ENCODE data around the gene MAPK8. TPM values are rescaled to one million over a fixed set of nuclear protein-coding genes. Genes with fewer than 3 reads are reported as not detected.

The MAPK8 gene
- total RNA-seq, 2 experiments from 2014 or later: 30.5 to 32.3 TPM

DNA sequence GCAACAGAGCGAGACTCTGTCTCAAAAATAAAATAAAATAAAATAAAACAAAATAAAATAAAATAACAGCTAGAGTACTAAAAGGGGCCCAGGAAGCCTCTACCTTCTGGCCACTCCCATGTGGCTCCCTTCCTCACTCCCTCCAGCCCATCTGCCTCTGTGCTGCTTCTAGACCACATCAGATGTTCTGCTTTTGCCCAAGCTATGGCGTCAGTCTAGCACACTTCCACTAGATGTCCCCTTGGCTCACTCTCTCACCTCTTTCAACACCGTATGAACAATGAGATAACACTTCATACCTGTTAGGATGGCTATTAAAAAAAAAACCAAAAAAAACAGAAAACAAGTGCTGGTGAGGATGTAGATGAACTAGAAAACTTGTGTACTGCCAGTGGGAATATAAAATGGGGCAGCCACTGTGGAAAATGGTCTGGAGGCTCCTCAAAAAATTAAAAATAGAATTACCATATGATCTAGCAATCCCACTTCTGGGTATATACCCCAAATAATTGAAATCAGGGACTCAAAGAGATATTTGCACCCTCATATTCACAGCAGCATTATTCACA, 166.1 kb downstream of the MAPK8 start:
- ChIA-PET CTCF (no interaction called here), POLR2A (no interaction called here)
- H3K4me1 Mint-ChIP-seq: peaks cover 4% of the 10 kb centered on the region
- H3K9me3 Mint-ChIP-seq: no peaks in the 10 kb centered on the region
- H3K27me3 Mint-ChIP-seq: peaks cover 8% of the 10 kb centered on the region
- no peak overlapping the region for H3K4me3 Mint-ChIP-seq
- H3K36me3 Mint-ChIP-seq (ENCODE audit: low read depth): no peaks in the 10 kb centered on the region
- no peak overlapping the region for H3K27ac Mint-ChIP-seq
- DNase-seq: no peak

DNA sequence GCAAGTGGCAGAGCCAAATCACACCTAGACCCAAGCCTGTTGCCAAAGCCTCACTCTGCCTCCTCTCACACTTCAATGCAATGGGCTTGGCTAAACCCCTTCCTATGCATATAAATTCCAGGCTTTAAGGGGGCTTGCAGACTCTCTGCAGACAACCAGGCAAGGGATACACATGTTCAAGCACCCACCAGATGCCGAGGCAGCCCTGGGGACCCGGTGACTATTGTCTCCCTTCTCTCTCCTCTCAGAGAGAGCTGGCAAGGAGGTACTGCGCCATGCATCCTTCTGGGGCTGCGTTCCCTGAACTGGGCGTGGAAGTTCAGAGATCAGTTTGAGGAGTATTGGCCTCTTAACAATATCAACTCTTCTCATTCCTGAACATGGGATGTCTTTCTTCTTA, 167.2 kb downstream of the MAPK8 start:
- no peak overlapping the region for H3K4me3 Mint-ChIP-seq
- peaks cover 10% of the 10 kb centered on the region for H3K27me3 Mint-ChIP-seq
- ChIA-PET CTCF (no interaction called here), POLR2A (no interaction called here)
- no peaks in the 10 kb centered on the region for H3K4me1 Mint-ChIP-seq
- H3K9me3 Mint-ChIP-seq: no peaks in the 10 kb centered on the region
- H3K36me3 Mint-ChIP-seq (ENCODE audit: low read depth): no peaks in the 10 kb centered on the region
- no peak for DNase-seq
- no peak overlapping the region for H3K27ac Mint-ChIP-seq

DNA sequence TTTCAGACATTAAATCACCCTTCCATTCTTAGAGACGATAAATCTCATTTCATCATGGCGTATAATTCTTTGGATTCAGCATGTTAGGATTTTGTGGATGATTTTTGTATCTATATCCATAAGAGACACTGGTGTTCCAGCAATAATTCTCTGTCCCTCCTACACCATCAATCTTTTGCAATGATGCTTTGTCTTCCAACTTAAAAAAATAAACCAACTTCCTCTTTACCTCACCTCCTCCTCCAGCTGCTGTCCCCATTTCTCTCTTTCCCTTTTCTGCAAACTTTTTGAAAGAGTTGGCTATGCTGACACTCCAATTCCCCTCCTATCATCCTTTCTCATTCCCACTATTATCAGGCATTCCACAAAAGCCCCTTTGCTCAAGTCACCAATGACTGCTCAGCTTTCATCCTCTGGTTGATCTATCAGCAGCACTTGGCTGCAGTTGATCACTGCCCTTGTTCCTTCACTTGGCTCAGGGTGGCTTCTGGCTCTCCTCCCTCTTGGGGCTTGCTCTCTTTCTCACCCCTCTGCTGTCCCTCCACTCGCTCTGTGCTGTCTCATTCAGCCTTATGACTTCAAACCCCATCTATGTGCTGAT, 168.4 kb downstream of the MAPK8 start:
- no peak overlapping the region for H3K4me3 Mint-ChIP-seq
- no peaks in the 10 kb centered on the region for H3K36me3 Mint-ChIP-seq (ENCODE audit: low read depth)
- no peaks in the 10 kb centered on the region for H3K9me3 Mint-ChIP-seq
- peaks cover 10% of the 10 kb centered on the region for H3K27me3 Mint-ChIP-seq
- POLR2A ChIA-PET: no interaction called here
- CTCF ChIA-PET: no interaction called here
- H3K27ac Mint-ChIP-seq: no peak overlapping the region
- no peak for DNase-seq
- no peaks in the 10 kb centered on the region for H3K4me1 Mint-ChIP-seq

DNA sequence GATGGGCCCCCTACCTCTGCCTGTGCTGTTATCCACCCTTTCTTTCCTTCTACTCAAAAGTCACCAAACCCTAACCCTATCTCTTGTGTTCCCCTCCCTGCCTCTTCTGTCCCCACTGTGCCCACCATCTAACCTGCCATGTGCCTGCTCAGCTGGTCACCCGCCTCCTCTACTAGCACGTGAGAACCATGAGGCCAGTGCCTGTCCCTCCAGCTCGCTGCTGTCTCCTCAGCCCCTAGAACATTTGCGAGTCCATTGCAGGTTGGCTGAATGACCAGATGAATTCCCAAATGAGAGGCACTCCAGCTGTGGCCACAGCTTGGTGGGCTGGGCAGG, 169.4 kb downstream of the MAPK8 start:
- ChIA-PET CTCF (no interaction called here), POLR2A (no interaction called here)
- no peaks in the 10 kb centered on the region for H3K9me3 Mint-ChIP-seq
- H3K4me1 Mint-ChIP-seq: no peaks in the 10 kb centered on the region
- H3K27ac Mint-ChIP-seq: no peak overlapping the region
- no peaks in the 10 kb centered on the region for H3K36me3 Mint-ChIP-seq (ENCODE audit: low read depth)
- H3K27me3 Mint-ChIP-seq: peaks cover 10% of the 10 kb centered on the region
- no peak overlapping the region for H3K4me3 Mint-ChIP-seq
- DNase-seq: no peak

DNA sequence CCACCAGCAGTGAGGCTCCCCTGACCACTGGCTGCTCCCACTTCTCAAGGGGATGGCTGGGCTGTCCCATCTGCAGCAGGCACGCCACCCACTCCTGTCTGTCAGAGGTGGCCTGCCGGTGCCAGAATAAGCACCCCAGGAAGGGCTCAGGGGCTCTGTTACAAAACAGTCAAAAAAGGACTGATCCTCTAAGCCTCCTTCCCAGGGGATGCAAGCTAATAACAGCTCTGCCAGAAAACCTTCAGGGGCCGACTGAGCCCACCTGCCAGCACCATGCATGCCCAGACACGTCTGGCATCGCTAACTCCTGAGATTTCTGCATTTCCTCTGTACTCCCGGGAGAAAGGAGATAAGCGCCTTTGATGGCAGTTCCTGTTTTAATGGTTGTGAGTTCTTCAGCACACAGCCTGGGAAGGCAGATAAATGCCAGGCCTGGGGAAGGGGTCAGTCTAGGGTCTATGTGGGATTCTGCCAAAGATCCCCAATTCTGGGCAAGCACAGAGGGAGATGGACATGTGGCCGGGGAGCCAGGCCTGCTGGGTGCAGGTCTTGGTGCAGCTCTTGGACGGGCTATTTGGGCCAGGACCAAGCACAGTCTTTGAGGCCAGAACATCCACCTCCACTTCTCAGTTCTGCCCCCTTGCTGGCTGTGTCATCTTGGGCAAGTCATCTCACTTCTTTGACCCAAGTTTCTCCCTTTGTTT, 170.0 kb downstream of the MAPK8 start:
- no peaks in the 10 kb centered on the region for H3K4me1 Mint-ChIP-seq
- H3K27ac Mint-ChIP-seq: no peak overlapping the region
- peaks cover 10% of the 10 kb centered on the region for H3K27me3 Mint-ChIP-seq
- ChIA-PET POLR2A (no interaction called here), CTCF (no interaction called here)
- no peak for DNase-seq
- H3K4me3 Mint-ChIP-seq: no peak overlapping the region
- H3K9me3 Mint-ChIP-seq: no peaks in the 10 kb centered on the region
- H3K36me3 Mint-ChIP-seq (ENCODE audit: low read depth): no peaks in the 10 kb centered on the region

DNA sequence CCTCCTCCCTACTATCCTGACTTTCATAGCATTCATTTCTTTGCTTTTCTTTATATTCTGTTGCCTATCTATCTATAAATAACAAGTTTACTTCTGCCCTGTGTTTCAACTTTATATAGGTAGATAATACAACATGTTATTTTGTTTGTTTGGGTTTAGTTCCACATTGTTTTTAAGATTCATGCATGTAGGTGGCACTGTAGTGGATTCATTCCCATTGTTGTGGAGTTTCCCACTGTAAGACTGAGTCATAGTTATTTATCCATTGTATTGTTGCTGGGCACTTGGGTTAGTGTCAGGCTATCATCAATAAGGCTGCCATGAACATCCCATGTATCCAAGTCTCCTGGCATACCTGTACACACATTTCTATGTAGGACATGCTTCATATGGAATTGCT, 170.7 kb downstream of the MAPK8 start:
- Mint-ChIP-seq H3K4me3 (no peak overlapping the region), H3K36me3 (ENCODE audit: low read depth) (no peaks in the 10 kb centered on the region), H3K27me3 (peaks cover 13% of the 10 kb centered on the region), H3K27ac (no peak overlapping the region), H3K9me3 (no peaks in the 10 kb centered on the region), H3K4me1 (no peaks in the 10 kb centered on the region)
- DNase-seq: no peak
- CTCF ChIA-PET: no interaction called here
- POLR2A ChIA-PET: no interaction called here

DNA sequence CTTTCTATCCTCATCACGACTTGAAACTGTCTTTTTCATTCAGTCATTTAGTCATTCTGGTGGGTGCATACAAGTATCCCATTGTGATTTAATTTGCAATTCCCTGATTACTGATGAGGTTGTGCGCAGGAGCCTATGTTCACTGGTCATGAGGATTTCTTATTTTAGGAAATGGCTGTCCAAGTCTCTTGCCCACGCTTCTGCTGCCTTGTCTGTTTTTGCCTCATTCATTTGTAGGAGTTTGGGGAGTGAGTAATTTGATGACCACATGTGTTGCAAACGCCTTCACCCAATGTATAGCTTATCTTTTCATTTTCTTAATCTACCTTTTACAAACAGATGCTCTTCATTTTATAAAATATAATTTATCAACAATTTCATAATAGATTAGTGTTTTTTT, 171.1 kb downstream of the MAPK8 start:
- Mint-ChIP-seq H3K4me1 (no peaks in the 10 kb centered on the region), H3K27me3 (peaks cover 15% of the 10 kb centered on the region)
- DNase-seq: no peak

DNA sequence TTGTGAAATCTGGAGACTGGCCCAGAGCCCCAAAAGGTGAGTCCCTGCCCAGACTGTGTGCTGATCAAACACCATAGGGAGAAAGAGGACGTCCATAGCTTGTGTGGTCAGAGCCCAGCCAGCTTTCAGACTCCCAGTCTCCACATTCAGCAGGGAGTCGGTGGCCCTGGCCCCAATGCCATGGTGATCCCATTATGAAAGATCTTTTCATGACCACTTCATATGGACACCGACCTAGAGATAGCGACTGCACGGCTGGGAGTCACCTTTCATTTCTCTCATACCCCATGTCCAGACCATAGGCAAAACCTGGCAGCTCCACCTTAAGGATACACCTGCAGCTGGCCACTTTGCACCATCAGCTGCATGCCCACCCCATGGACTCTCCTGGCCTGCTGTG, 172.0 kb downstream of the MAPK8 start:
- H3K9me3 Mint-ChIP-seq: no peaks in the 10 kb centered on the region
- peaks cover 21% of the 10 kb centered on the region for H3K27me3 Mint-ChIP-seq
- no peak overlapping the region for H3K4me3 Mint-ChIP-seq
- no peak overlapping the region for H3K27ac Mint-ChIP-seq
- no peaks in the 10 kb centered on the region for H3K36me3 Mint-ChIP-seq (ENCODE audit: low read depth)
- ChIA-PET CTCF (interaction anchor here (1.3 kb wide), 1 partner anchor 9 kb away, joined by 4 read pairs; no protein-coding TSS in a partner anchor), POLR2A (no interaction called here)
- no peaks in the 10 kb centered on the region for H3K4me1 Mint-ChIP-seq
- DNase-seq: no peak

More for the DNA sequence above, 171.1 kb downstream of the MAPK8 start:
- Mint-ChIP-seq H3K27ac (no peak overlapping the region), H3K4me3 (no peak overlapping the region), H3K36me3 (ENCODE audit: low read depth) (no peaks in the 10 kb centered on the region), H3K9me3 (no peaks in the 10 kb centered on the region)
- CTCF ChIA-PET: no interaction called here
- POLR2A ChIA-PET: no interaction called here

DNA sequence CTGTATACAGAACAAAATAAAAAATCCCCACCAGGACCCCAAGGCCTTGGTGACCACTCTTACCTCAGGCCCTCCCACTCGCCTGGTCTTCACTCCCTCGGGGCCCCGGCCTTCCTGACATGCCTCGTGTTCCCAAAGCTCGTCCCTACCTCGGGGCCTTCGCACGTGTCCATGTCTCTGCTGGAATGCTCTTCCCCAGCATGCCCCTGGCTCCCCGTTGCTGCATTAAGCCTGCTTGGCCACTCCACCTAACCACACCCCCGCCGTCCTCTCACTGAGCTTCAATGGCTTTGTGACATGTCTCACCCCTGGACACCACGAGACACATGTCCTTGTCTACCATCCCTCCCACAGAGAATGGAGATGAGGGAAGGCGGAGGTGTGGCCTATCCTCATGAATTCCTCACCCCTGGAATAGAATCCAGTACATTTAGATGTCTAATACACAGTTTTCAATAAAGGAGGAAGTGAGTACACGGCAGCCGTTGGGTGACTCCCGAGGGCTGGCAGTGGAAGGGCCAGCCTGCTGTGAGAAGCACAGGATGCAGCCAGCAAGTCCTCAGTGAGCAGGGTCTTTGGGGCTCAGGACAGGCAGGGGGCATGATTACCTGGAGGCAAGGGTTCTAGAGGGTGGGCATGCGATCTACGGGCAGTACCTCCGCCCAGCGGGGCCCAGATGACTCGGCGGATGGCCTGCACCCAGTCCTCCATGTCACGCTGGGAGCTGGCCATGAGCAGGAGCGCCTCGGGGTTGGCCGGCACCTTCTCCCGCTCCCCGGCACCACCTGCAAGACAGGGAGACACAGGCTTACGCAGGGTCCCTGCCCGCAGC, 172.7 kb downstream of the MAPK8 start:
- no peak overlapping the region for H3K27ac Mint-ChIP-seq
- peaks cover 27% of the 10 kb centered on the region for H3K27me3 Mint-ChIP-seq
- no peak overlapping the region for H3K4me3 Mint-ChIP-seq
- POLR2A ChIA-PET: no interaction called here
- no peaks in the 10 kb centered on the region for H3K36me3 Mint-ChIP-seq (ENCODE audit: low read depth)
- H3K9me3 Mint-ChIP-seq: no peaks in the 10 kb centered on the region
- CTCF ChIA-PET: interaction anchor here (1.3 kb wide), 1 partner anchor 10 kb away, joined by 4 read pairs; no protein-coding TSS in a partner anchor
- H3K4me1 Mint-ChIP-seq: no peaks in the 10 kb centered on the region
- DNase-seq: no peak

DNA sequence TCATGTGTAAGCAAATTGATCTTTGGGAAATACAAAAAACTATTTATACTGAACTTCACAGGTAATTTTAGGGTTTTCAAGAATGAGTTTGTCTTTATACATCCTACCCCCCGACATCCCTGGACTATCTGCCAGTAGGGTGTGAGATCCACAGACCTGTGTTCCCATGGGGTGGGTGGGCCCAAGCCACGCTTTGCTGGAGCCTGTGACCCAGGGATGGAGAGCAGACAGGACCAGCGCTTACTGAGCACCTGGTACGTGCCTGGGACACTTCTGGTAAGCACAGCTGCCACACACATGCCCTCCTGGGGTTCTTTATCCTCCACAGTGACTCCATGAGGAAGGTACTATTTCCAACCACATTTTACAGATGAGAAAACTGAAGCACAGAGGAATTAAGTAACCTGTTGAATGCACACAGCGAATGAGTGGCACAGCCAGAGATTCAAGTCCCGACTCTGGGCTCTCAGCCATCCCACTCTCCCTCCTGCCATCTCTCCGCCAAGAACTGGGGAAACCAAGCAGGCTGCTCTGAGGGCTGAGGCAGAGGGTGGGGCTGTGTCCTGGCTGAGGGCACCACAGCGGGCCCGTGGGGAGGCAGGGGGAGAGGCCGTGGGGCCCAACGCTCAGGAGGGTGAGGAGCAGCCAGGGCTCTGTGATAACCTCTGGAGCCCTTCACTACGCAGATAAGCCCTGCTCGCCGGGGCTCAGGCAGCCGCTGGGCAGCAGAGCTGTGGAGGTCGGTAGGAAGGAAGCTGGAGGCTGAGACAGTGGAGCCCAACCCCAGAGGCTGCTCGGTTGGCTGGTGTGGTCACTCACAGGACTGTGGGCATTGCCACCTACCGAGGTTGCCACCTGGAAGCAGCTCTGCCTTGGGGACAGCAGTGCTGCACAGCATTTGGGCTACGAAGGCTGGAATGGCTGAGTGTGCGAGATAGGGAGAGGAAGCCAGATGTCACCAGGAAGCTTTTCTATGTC, 174.2 kb downstream of the MAPK8 start:
- no peak overlapping the region for H3K4me3 Mint-ChIP-seq
- H3K9me3 Mint-ChIP-seq: no peaks in the 10 kb centered on the region
- CTCF ChIA-PET: interaction anchor here (2.3 kb wide), 1 partner anchor 11 kb away, joined by 5 read pairs; no protein-coding TSS in a partner anchor
- peaks cover 28% of the 10 kb centered on the region for H3K27me3 Mint-ChIP-seq
- no peaks in the 10 kb centered on the region for H3K36me3 Mint-ChIP-seq (ENCODE audit: low read depth)
- no peak for DNase-seq
- H3K27ac Mint-ChIP-seq: no peak overlapping the region
- H3K4me1 Mint-ChIP-seq: no peaks in the 10 kb centered on the region
- POLR2A ChIA-PET: no interaction called here

DNA sequence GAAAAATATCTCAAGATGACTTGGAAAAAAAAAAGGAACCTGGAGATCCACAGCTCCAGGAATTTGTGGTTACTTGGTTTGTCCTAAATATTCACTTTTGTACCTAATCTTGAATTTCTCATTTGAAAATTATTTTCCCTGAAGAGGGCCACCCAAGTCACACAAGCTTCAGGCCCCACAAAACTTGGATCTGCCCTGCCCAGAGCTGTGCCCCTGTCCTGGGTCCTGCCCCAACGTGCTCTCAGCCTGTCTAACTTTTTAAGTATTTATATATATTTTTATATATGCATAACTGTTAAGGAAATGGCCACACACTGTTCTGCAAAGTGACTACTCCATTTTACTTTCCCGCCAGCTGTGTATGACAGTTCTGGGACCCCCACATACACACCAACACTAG, 174.9 kb downstream of the MAPK8 start:
- Mint-ChIP-seq H3K9me3 (no peaks in the 10 kb centered on the region), H3K4me3 (no peak overlapping the region), H3K27ac (no peak overlapping the region), H3K36me3 (ENCODE audit: low read depth) (no peaks in the 10 kb centered on the region), H3K4me1 (no peaks in the 10 kb centered on the region), H3K27me3 (peaks cover 32% of the 10 kb centered on the region)
- ChIA-PET POLR2A (no interaction called here), CTCF (interaction anchor here (2.3 kb wide), 1 partner anchor 11 kb away, joined by 5 read pairs; no protein-coding TSS in a partner anchor)
- DNase-seq: no peak

DNA sequence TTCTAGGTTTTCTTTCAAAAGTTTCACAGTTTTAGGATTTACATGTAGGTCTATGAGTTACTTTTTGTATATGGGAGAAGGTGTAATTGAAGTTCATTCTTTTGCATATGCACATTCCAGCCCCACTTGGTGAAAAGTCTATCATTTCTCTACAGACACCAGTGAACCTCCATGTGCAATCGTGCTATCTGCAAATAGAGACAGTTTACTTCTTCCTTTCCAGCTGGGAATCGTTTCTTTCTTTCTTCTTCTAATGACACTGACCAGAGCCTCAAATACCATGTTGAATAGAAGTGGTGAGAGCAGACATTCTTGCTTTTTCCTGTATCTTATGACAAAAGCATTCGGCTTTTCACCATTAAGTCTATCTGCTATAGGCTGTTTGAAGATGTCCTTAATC, 175.7 kb downstream of the MAPK8 start:
- no peak overlapping the region for H3K27ac Mint-ChIP-seq
- no peaks in the 10 kb centered on the region for H3K9me3 Mint-ChIP-seq
- DNase-seq: no peak
- ChIA-PET POLR2A (no interaction called here), CTCF (interaction anchor here (2.3 kb wide), 1 partner anchor 10 kb away, joined by 5 read pairs; no protein-coding TSS in a partner anchor)
- no peaks in the 10 kb centered on the region for H3K4me1 Mint-ChIP-seq
- peaks cover 37% of the 10 kb centered on the region for H3K27me3 Mint-ChIP-seq
- H3K4me3 Mint-ChIP-seq: no peak overlapping the region
- H3K36me3 Mint-ChIP-seq (ENCODE audit: low read depth): no peaks in the 10 kb centered on the region

All from activated CD4-positive, alpha-beta T cell treated with anti-CD3 and anti-CD28 coated beads, Interleukin-2, amount 10 ng/mL, durations not matched to agents 7 days and 5 days (primary cell).